ENCODE measurements around the gene SELL.

The SELL gene

DNA sequence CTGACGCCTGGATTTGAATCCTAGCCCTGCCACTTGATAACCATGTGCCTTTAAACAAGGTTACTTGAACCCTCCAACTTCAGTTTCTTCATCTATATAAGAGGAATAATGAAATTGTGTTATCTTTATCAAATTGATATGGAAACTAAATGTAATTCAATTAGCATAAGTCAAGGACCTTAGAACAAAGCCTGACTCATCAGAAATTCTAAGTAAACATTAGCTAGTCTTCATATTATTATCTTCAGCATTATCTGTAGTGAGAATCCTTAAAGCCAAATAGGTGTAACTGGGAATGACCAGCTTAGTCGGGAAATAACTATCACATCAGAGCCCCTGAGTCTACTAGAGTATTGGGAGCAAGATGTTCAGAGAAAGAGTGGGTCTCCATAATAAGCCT lies 6.6 kb downstream of the SELL start:
- Histone ChIP-seq H3K4me3 (ENCODE audit: low read depth in 1 of 2, low read length in 1 of 2) (peak overlapping the region; percentile 79 to 95), H3K27ac (peak overlapping the region; percentile 89), H3K36me3 (peaks cover 93% of the 10 kb centered on the region), H3K9me3 (peaks cover 6% of the 10 kb centered on the region), H3K27me3 (no peaks in the 10 kb centered on the region), H3K4me1 (ENCODE audit: control insufficient read depth in 1 of 2, insufficient read depth in 1 of 2, low read depth in 1 of 2, low read length in 1 of 2) (peaks cover 72 to 97% of the 10 kb centered on the region in 2 experiments)
- TF ChIP-seq, protein P1, sequence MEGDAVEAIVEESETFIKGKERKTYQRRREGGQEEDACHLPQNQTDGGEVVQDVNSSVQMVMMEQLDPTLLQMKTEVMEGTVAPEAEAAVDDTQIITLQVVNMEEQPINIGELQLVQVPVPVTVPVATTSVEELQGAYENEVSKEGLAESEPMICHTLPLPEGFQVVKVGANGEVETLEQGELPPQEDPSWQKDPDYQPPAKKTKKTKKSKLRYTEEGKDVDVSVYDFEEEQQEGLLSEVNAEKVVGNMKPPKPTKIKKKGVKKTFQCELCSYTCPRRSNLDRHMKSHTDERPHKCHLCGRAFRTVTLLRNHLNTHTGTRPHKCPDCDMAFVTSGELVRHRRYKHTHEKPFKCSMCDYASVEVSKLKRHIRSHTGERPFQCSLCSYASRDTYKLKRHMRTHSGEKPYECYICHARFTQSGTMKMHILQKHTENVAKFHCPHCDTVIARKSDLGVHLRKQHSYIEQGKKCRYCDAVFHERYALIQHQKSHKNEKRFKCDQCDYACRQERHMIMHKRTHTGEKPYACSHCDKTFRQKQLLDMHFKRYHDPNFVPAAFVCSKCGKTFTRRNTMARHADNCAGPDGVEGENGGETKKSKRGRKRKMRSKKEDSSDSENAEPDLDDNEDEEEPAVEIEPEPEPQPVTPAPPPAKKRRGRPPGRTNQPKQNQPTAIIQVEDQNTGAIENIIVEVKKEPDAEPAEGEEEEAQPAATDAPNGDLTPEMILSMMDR (IDR thresholded peaks at IDR 0.05), result no peak

DNA sequence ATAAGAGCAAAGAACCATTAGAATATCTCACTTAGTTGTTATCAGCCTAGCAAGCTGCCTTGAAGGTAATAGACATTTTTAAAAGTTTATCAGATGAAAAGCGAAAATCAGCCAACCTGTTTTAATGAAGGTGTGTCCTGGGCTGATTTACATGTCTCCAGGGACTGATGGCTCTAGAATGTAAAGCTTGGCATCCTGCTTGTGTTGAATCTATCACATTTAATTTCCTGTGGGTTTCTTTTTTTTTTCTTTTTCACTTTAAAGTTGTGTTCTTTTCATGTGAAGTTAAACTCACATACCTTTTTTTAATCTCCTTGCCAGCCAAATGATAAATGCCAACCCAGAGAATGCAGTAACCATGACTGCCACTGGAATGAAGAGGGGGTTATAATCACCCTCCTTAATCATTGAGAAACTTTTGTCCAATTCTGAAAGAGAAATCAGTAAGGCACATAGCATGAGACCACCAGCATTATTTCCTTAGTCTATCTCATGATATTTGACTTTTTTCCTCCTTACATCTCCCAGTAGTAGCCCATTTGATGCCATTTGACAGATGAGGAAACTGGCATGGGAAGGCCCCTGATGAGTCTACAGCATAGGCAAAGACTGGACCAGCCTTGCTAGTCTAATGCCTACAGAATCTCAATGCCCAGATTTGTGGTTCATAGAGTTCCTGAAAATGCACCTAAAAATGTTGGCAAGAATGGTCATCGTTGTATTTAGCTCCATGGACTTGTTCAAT lies 10.0 kb downstream of the SELL start:
- Histone ChIP-seq H3K36me3 (peaks cover 91% of the 10 kb centered on the region), H3K9me3 (peaks cover 6% of the 10 kb centered on the region), H3K4me1 (ENCODE audit: control insufficient read depth in 1 of 2, insufficient read depth in 1 of 2, low read depth in 1 of 2, low read length in 1 of 2) (peaks cover 99 to 100% of the 10 kb centered on the region in 2 experiments), H3K27ac (peak overlapping the region; percentile 89), H3K27me3 (no peaks in the 10 kb centered on the region), H3K4me3 (ENCODE audit: low read depth in 1 of 2, low read length in 1 of 2) (no peak overlapping the region)
- TF ChIP-seq, protein P1 (IDR thresholded peaks at IDR 0.05), result no peak

DNA sequence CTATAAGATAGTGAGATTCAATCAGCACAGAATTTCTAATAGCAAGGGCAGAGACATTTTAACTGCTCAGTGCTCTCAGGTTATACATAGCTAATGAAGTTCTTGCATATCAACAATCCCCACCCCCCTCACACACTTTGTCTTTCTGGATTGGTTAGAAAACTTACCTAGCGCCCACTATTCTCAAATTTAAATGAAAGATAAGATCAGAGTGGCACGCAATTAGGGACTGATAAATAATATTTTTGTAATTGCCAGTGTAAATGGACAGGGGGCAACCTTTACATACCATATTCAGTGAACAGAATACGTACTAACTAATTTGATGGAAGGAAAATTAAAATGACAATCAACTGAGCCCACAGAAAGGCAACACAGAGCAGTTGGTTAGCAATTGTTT lies 11.7 kb downstream of the SELL start:
- Histone ChIP-seq H3K4me1 (ENCODE audit: control insufficient read depth in 1 of 2, insufficient read depth in 1 of 2, low read depth in 1 of 2, low read length in 1 of 2) (peaks cover 99 to 100% of the 10 kb centered on the region in 2 experiments), H3K9me3 (peaks cover 6% of the 10 kb centered on the region), H3K4me3 (ENCODE audit: low read depth in 1 of 2, low read length in 1 of 2) (peak overlapping the region in 1 of 2 experiments; percentile 57), H3K27ac (peak overlapping the region; percentile 89), H3K27me3 (no peaks in the 10 kb centered on the region), H3K36me3 (peaks cover 90% of the 10 kb centered on the region)
- TF ChIP-seq, protein P1 (IDR thresholded peaks at IDR 0.05), result no peak

DNA sequence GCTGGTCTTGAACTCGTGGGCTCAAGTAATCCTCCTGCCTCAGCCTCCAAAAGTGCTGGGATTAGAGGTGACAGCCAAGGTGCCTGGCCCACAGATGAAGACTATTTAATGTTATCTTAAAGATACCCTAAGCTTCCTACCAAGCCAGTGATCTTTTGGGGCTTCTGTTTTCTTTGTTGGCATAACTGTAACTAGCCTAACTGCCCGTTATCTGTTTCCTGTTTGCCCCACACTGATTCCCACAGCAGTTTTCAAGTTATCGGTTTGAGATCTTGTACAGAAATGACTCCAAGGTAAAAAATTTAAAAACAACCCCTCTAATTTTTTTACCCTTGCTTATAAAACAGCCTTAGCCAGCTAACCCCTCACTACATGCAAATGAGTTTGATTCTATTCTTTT lies 12.4 kb downstream of the SELL start:
- Histone ChIP-seq H3K27me3 (no peaks in the 10 kb centered on the region), H3K4me1 (ENCODE audit: control insufficient read depth in 1 of 2, insufficient read depth in 1 of 2, low read depth in 1 of 2, low read length in 1 of 2) (peaks cover 99 to 100% of the 10 kb centered on the region in 2 experiments), H3K36me3 (peaks cover 88% of the 10 kb centered on the region), H3K9me3 (peaks cover 6% of the 10 kb centered on the region), H3K27ac (peak overlapping the region; percentile 89), H3K4me3 (ENCODE audit: low read depth in 1 of 2, low read length in 1 of 2) (peak overlapping the region in 1 of 2 experiments; percentile 57)
- TF ChIP-seq, protein P1 (IDR thresholded peaks at IDR 0.05), result no peak

DNA sequence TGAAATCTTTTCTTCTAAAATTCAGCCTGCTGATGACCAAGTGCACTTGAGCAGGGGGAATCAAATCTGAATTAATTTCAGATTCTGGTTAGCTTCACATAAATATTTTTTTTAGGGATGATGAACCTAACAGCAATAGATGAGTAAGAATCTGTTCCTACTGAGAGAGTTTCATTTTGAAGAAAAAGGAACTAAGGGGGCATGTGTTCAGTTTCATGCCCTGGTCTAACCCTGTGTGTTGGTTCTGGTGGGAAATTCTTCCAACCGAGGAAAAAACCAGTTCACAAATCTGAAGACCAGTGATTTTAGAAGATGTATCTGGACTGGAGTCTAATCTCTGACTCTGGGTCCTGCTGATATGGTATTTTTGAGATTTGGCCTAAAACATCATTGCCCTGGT lies 13.7 kb downstream of the SELL start:
- Histone ChIP-seq H3K27me3 (no peaks in the 10 kb centered on the region), H3K27ac (peak overlapping the region; percentile 89)

More for the DNA sequence above, 13.7 kb downstream of the SELL start:
- Histone ChIP-seq H3K4me1 (ENCODE audit: control insufficient read depth in 1 of 2, insufficient read depth in 1 of 2, low read depth in 1 of 2, low read length in 1 of 2) (peaks cover 99 to 100% of the 10 kb centered on the region in 2 experiments), H3K9me3 (peaks cover 2% of the 10 kb centered on the region), H3K4me3 (ENCODE audit: low read depth in 1 of 2, low read length in 1 of 2) (peak overlapping the region; percentile 52 to 57), H3K36me3 (peaks cover 87% of the 10 kb centered on the region)
- TF ChIP-seq, protein P1 (IDR thresholded peaks at IDR 0.05), result no peak

Measured in neutrophil (primary cell).